Adipocyte (in vitro differentiated cells): ENCODE data around the gene ATP8A1.

Experiments used
- DNase-seq: peaks from one replicate; pipeline ENCODE4 v3.0.0-alpha.2; 2015; ENCODE audit warnings: low read depth
- H3K27me3 ChIP-seq: replicated peaks from 2 replicates; pipeline ENCODE4 v1.7.0; 2013; ENCODE audit warnings: mild to moderate bottlenecking, low read length, moderate library complexity; ENCODE audit not compliant: control insufficient read depth, insufficient read depth
- H3K36me3 ChIP-seq: 2 replicates; pipeline ENCODE4 v1.7.0; 2013; ENCODE audit warnings: low read length, mild to moderate bottlenecking, moderate library complexity; ENCODE audit not compliant: control insufficient read depth, insufficient read depth, severe bottlenecking
- H3K4me1 ChIP-seq: 2 replicates; pipeline ENCODE4 v1.7.0; 2013; ENCODE audit warnings: mild to moderate bottlenecking, low read length, moderate library complexity; ENCODE audit not compliant: control insufficient read depth, insufficient read depth
- H3K4me3 ChIP-seq: 2 replicates; pipeline ENCODE4 v1.7.0; 2013; ENCODE audit warnings: mild to moderate bottlenecking, low read length, moderate library complexity
- H3K9ac ChIP-seq: 2 replicates; pipeline ENCODE4 v1.7.0; 2013; ENCODE audit warnings: mild to moderate bottlenecking, low read length, moderate library complexity
- H3K9me3 ChIP-seq: 2 replicates; pipeline ENCODE4 v1.7.0; 2013; ENCODE audit warnings: mild to moderate bottlenecking, low read length, moderate library complexity; ENCODE audit not compliant: control insufficient read depth

The ATP8A1 gene

GRCh38 chr4:42519803-42520417 lies 137.0 kb downstream of the ATP8A1 start:
- Histone ChIP-seq H3K27me3 (no peaks in the 10 kb centered on the region), H3K4me3 (no peak overlapping the region), H3K9me3 (no peaks in the 10 kb centered on the region), H3K36me3 (no peaks in the 10 kb centered on the region), H3K4me1 (peaks cover 13% of the 10 kb centered on the region), H3K9ac (no peak overlapping the region)
- peak; percentile 82 for DNase-seq

- DNase-seq = peak; percentile 29
- peaks cover 22% of the 10 kb centered on the region for H3K4me1 ChIP-seq
- H3K9ac ChIP-seq = no peak overlapping the region
- H3K27me3 ChIP-seq = no peaks in the 10 kb centered on the region
- H3K4me3 ChIP-seq = peak overlapping the region; percentile 39
- H3K36me3 ChIP-seq = no peaks in the 10 kb centered on the region
- no peaks in the 10 kb centered on the region for H3K9me3 ChIP-seq
These were observed 141.6 kb downstream of the ATP8A1 start for GRCh38 chr4:42515156-42515884.

DNA sequence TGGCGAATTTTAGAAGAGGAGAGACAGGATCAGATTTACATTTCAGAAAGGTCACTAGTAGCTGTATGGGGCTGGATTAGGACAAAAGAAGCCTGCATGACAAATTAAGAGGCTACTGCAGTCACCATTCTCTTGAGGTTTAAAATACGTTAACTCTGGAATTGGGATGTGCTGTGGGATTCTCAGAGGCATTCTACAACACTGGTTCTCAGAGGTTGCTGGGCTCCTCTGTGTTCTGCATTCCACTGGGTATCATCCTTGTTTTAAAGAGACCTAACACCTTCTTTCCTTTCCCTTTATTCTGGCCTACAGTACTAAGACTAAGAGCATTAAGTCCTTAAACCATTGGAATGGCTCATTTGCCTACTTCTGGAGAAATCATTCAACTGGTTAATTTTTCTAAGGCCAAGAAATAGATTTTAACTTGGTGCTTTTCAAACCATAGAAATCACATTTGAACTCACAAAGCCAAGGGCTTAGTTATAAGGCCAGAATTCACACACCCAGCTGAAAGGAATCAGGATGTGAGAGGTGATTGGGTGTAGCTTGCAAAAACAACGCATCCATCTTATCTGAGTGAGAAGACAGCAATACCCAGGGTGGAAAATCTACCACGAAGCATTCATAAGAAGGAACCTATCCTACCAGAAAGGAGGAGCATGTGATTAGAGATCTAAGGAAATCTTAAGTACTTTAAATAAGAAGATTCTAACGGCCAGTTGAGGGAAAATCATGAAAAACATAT lies 143.0 kb downstream of the ATP8A1 start:
- no peak for DNase-seq
- Histone ChIP-seq H3K27me3 (no peaks in the 10 kb centered on the region), H3K4me3 (no peak overlapping the region), H3K4me1 (peaks cover 22% of the 10 kb centered on the region), H3K9ac (no peak overlapping the region), H3K36me3 (no peaks in the 10 kb centered on the region), H3K9me3 (no peaks in the 10 kb centered on the region)

DNA sequence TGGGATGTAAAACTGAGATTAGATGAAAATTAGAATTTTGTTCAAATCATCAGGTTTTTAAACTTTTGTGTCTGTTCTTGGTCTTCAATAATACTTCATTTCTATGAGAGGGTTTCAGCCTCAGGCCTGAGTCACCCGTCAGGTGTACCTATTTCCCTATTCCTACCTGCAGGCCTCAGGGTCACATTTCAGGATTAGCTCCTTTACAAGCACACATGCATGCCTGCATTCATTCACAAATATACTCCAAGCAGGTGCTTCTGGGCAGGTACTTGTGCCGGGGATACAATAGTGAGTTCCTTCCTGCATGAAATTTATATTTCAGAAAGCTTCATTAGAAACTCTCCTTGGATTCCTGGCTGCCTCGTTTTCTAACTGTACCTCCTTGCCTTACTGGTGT lies 144.7 kb downstream of the ATP8A1 start:
- Histone ChIP-seq H3K4me1 (peaks cover 22% of the 10 kb centered on the region), H3K27me3 (no peaks in the 10 kb centered on the region), H3K36me3 (no peaks in the 10 kb centered on the region), H3K9me3 (no peaks in the 10 kb centered on the region), H3K9ac (no peak overlapping the region), H3K4me3 (no peak overlapping the region)
- DNase-seq = no peak

DNA sequence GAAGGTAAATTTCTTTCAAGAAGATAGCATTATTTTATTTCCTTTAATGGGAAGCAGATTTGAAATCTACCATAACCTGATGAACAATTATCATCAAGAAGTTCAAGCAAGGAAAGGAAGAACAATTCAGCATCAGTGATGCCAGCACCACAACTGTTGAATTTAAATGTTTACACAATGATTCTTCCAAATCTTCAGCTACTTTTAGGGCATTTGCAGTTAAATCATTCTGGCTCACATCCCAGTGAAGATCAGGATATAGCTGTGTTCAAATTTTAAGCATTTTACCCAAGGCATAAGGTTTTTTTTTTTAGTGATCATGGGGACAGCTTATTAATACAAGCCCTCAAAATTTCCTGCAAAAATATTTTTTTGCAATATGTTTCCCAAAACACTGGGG lies 146.7 kb downstream of the ATP8A1 start:
- DNase-seq = no peak
- peaks cover 16% of the 10 kb centered on the region for H3K4me1 ChIP-seq
- H3K36me3 ChIP-seq = no peaks in the 10 kb centered on the region
- H3K4me3 ChIP-seq = no peak overlapping the region
- H3K9ac ChIP-seq = no peak overlapping the region
- H3K9me3 ChIP-seq = no peaks in the 10 kb centered on the region
- no peaks in the 10 kb centered on the region for H3K27me3 ChIP-seq

DNA sequence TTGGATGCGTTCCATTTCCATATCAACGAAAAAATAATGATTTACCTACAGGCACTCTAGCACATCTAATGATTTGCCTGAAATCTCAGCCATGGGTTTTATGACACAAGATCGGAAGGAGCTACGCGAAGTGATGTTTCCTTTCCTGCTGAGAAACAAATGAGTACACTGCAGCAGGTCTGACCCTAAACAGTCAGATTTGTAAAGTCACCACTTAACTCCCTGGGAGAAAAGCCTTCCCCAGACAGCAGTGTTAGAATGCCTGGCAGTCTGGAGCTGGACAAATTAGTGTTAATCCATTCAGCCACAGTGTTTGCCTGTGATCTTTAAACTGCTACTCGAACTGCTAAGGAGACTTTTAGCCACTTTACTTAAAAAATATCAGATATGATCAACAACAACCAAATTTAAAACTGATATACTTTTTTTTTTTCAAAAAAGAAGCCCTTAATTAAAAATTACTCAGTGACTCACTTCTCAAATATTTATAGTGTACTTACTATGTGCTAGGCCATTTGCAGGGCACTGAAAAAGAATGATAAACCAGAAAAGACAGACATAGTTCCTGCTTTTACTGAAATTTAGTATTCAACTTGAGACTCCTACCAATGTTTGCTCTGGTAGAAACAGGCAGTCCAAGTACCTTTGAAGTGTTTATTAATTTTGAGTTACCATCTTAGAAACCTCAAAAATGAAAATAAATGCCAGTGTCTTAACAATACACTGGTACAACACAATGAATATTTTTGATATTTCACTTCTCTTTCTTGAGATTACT lies 155.1 kb downstream of the ATP8A1 start:
- Histone ChIP-seq H3K4me3 (no peak overlapping the region), H3K9ac (no peak overlapping the region), H3K9me3 (no peaks in the 10 kb centered on the region), H3K4me1 (peaks cover 4% of the 10 kb centered on the region), H3K36me3 (no peaks in the 10 kb centered on the region), H3K27me3 (no peaks in the 10 kb centered on the region)
- DNase-seq = no peak

GRCh38 chr4:42498040-42498439 lies 158.9 kb downstream of the ATP8A1 start:
- no peak for DNase-seq
- H3K36me3 ChIP-seq = no peaks in the 10 kb centered on the region
- no peak overlapping the region for H3K4me3 ChIP-seq
- no peaks in the 10 kb centered on the region for H3K9me3 ChIP-seq
- peaks cover 4% of the 10 kb centered on the region for H3K4me1 ChIP-seq
- H3K9ac ChIP-seq = no peak overlapping the region
- no peaks in the 10 kb centered on the region for H3K27me3 ChIP-seq

DNA sequence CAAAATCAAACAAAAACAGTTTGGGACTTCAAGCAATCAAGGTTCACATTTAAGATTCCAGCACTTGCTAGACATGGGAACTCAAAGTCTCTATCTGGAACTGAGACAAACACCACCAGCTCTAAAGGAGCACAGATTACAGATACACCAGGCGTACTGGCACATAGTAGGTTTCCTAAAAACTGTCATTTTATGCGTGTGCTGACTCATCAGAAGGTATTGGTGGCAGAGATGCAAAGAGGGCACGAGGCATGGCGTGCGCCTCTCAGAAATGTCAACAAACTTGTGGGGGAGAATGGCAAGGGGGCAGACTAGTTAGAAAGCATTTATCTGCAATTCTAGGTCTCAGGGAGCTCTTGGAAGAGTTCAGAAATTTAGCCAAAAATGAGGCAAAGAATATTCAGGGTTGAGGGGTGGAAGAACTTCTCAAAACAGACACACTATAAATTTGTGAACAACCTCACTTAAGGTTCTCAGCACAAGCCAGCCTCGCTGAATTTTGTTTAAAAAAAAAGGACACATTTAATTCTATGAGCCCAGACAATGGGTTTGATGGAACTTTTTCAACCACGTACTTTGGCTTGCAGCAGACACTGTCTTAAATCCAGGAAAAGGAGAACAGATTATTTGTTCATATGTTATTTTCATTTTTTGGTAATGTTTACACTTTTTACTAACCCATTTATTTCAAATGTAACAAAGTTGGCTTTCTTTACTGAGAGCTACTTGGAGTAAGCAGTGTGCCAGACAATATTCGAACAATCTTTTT lies 159.6 kb downstream of the ATP8A1 start:
- no peaks in the 10 kb centered on the region for H3K9me3 ChIP-seq
- H3K36me3 ChIP-seq = no peaks in the 10 kb centered on the region
- H3K27me3 ChIP-seq = no peaks in the 10 kb centered on the region
- peaks cover 4% of the 10 kb centered on the region for H3K4me1 ChIP-seq
- no peak for DNase-seq
- H3K9ac ChIP-seq = no peak overlapping the region
- H3K4me3 ChIP-seq = no peak overlapping the region

- Histone ChIP-seq H3K4me3 (no peak overlapping the region), H3K36me3 (no peaks in the 10 kb centered on the region), H3K9ac (no peak overlapping the region), H3K9me3 (no peaks in the 10 kb centered on the region), H3K27me3 (peaks cover 12% of the 10 kb centered on the region), H3K4me1 (no peaks in the 10 kb centered on the region)
- no peak for DNase-seq
These were observed 163.9 kb downstream of the ATP8A1 start for GRCh38 chr4:42492962-42493361.

GRCh38 chr4:42490015-42490414 lies 166.9 kb downstream of the ATP8A1 start:
- DNase-seq = no peak
- Histone ChIP-seq H3K4me1 (no peaks in the 10 kb centered on the region), H3K36me3 (no peaks in the 10 kb centered on the region), H3K27me3 (peaks cover 12% of the 10 kb centered on the region), H3K9me3 (no peaks in the 10 kb centered on the region), H3K4me3 (no peak overlapping the region), H3K9ac (no peak overlapping the region)
